HG02938 (cell line): ENCODE measurements around the gene ZDHHC11B.
"Not testable (repeated sequence)": the region's sequence is repeated elsewhere in the genome, so short reads cannot be mapped to it uniquely, and the experiment has no call there.

Experiments used
- ATAC-seq: cut with Tn5 transposase; IDR thresholded peaks from one replicate; pipeline ENCODE4 v1.9.1; 2021; ENCODE audit warnings: mild to moderate bottlenecking, moderate library complexity; ENCODE audit not compliant: unreplicated experiment

ZDHHC11B gene

GRCh38 chr5:784428-785177 is at the start of gene ZDHHC11B:
Gene ZDHHC11B (minus strand): TSS chr5:784729. CDS start chr5:766919, 17,810 bp downstream.
- peak; percentile 44 for ATAC-seq

- ATAC-seq = not testable (repeated sequence)
These were observed 49.5 kb upstream of the ZDHHC11B start for GRCh38 chr5:834013-834412.

- not testable (repeated sequence) for ATAC-seq
These were observed 43.7 kb upstream of the ZDHHC11B start for GRCh38 chr5:828194-828593.

GRCh38 chr5:825544-825943 is 41.0 kb upstream of the ZDHHC11B start:
- not testable (repeated sequence) for ATAC-seq

- ATAC-seq = no peak
These were observed 37.0 kb upstream of the ZDHHC11B start for GRCh38 chr5:821504-821903.

- no peak for ATAC-seq
These were observed 35.7 kb upstream of the ZDHHC11B start for GRCh38 chr5:820245-820644.

- ATAC-seq = no peak
These were observed 34.5 kb upstream of the ZDHHC11B start for GRCh38 chr5:819078-819477.

- no peak for ATAC-seq
These were observed 31.6 kb upstream of the ZDHHC11B start for GRCh38 chr5:816176-816575.

- no peak for ATAC-seq
These were observed 30.9 kb upstream of the ZDHHC11B start for GRCh38 chr5:815449-815848.

- not testable (repeated sequence) for ATAC-seq
These were observed 29.0 kb upstream of the ZDHHC11B start for GRCh38 chr5:813575-813974.

- ATAC-seq = not testable (repeated sequence)
These were observed 26.9 kb upstream of the ZDHHC11B start for GRCh38 chr5:811384-811783.

- ATAC-seq = not testable (repeated sequence)
These were observed 23.4 kb upstream of the ZDHHC11B start for GRCh38 chr5:807719-808514.

- no peak for ATAC-seq
These were observed 16.9 kb upstream of the ZDHHC11B start for GRCh38 chr5:801472-801871.

- ATAC-seq = not testable (repeated sequence)
These were observed 16.5 kb upstream of the ZDHHC11B start for GRCh38 chr5:801055-801454.

GRCh38 chr5:798505-799138 is 14.1 kb upstream of the ZDHHC11B start:
- not testable (repeated sequence) for ATAC-seq

- ATAC-seq = not testable (repeated sequence)
These were observed 13.5 kb upstream of the ZDHHC11B start for GRCh38 chr5:797986-798385.

GRCh38 chr5:795873-796272 is 11.3 kb upstream of the ZDHHC11B start:
- ATAC-seq = not testable (repeated sequence)

- not testable (repeated sequence) for ATAC-seq
These were observed 10.4 kb upstream of the ZDHHC11B start for GRCh38 chr5:794948-795347.

- ATAC-seq = not testable (repeated sequence)
These were observed 4.2 kb upstream of the ZDHHC11B start for GRCh38 chr5:788703-789102.

- ATAC-seq = not testable (repeated sequence)
These were observed 3.3 kb upstream of the ZDHHC11B start for GRCh38 chr5:787857-788233.

- ATAC-seq = not testable (repeated sequence)
These were observed 2.8 kb upstream of the ZDHHC11B start for GRCh38 chr5:787224-787856.
